ENCODE measurements around the gene SORD.
"Not testable (repeated sequence)": the region's sequence is repeated elsewhere in the genome, so short reads cannot be mapped to it uniquely, and the experiment has no call there.

GRCh38 chr15:44986346-44987055 is 36.5 kb upstream of the SORD start:
- TF ChIP-seq POLR2A (IDR thresholded peaks at IDR 0.05): not testable (repeated sequence)
- TF ChIP-seq, protein P1, sequence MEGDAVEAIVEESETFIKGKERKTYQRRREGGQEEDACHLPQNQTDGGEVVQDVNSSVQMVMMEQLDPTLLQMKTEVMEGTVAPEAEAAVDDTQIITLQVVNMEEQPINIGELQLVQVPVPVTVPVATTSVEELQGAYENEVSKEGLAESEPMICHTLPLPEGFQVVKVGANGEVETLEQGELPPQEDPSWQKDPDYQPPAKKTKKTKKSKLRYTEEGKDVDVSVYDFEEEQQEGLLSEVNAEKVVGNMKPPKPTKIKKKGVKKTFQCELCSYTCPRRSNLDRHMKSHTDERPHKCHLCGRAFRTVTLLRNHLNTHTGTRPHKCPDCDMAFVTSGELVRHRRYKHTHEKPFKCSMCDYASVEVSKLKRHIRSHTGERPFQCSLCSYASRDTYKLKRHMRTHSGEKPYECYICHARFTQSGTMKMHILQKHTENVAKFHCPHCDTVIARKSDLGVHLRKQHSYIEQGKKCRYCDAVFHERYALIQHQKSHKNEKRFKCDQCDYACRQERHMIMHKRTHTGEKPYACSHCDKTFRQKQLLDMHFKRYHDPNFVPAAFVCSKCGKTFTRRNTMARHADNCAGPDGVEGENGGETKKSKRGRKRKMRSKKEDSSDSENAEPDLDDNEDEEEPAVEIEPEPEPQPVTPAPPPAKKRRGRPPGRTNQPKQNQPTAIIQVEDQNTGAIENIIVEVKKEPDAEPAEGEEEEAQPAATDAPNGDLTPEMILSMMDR (IDR thresholded peaks at IDR 0.05): not testable (repeated sequence)

Measured in body of pancreas (tissue), 4 donors.